DMS53 treated with DMSO at 0.1 percent for 48 hours (cell line): ENCODE data around the gene SEPTIN1.
A peak's percentile ranks its signal among the peaks of the same experiment; 100 is the strongest.

ENCODE experiments used
- DNase-seq: peaks from one replicate; lab custom pipeline; 2025; ENCODE audit not compliant: unreplicated experiment; lab: John Stamatoyannopoulos, UW

The SEPTIN1 gene

GRCh38 chr16:30358990-30359870 is 23.1 kb downstream of the SEPTIN1 start:
- DNase-seq, result no peak

GRCh38 chr16:30358577-30358936 is 23.8 kb downstream of the SEPTIN1 start:
- DNase-seq, result no peak

- DNase-seq, result no peak
Measured at GRCh38 chr16:30357715-30358576, 24.4 kb downstream of the SEPTIN1 start.

GRCh38 chr16:30357085-30357714 is 25.2 kb downstream of the SEPTIN1 start:
- no peak for DNase-seq

GRCh38 chr16:30356401-30357084 is 25.8 kb downstream of the SEPTIN1 start:
- DNase-seq, result no peak

- no peak for DNase-seq
Measured at GRCh38 chr16:30355954-30356308, 26.4 kb downstream of the SEPTIN1 start.

GRCh38 chr16:30355144-30355953 is 27.0 kb downstream of the SEPTIN1 start, which contains the start of gene CD2BP2:
Gene CD2BP2, minus strand, starts transcription at chr16:30355308. Its CDS starts 627 bp downstream, at chr16:30354681.
- DNase-seq, result peak; percentile 99

- DNase-seq, result no peak
Measured at GRCh38 chr16:30354423-30355143, 27.8 kb downstream of the SEPTIN1 start.

- no peak for DNase-seq
Measured at GRCh38 chr16:30353438-30354129, 28.8 kb downstream of the SEPTIN1 start.

GRCh38 chr16:30352488-30353401 is 29.6 kb downstream of the SEPTIN1 start:
- DNase-seq, result no peak

- DNase-seq, result no peak
Measured at GRCh38 chr16:30351586-30352419, 30.6 kb downstream of the SEPTIN1 start.

GRCh38 chr16:30351001-30351441 is 31.3 kb downstream of the SEPTIN1 start:
- no peak for DNase-seq

GRCh38 chr16:30350134-30350871 is 32.1 kb downstream of the SEPTIN1 start:
- DNase-seq, result no peak

- no peak for DNase-seq
Measured at GRCh38 chr16:30349675-30350074, 32.7 kb downstream of the SEPTIN1 start.

GRCh38 chr16:30348929-30349328 is 33.4 kb downstream of the SEPTIN1 start:
- no peak for DNase-seq

GRCh38 chr16:30348113-30348512 is 34.2 kb downstream of the SEPTIN1 start:
- no peak for DNase-seq
